HG03558 (cell line): ENCODE data around the gene SSH3.
"Not testable (repeated sequence)": the region's sequence is repeated elsewhere in the genome, so short reads cannot be mapped to it uniquely, and the experiment has no call there.

Source experiments
- ATAC-seq: cut with Tn5 transposase; IDR thresholded peaks from one replicate; pipeline ENCODE4 v1.9.1; 2021; ENCODE audit warnings: moderate number of reproducible peaks; ENCODE audit not compliant: unreplicated experiment; ENCODE audit errors: extremely low read depth

The SSH3 gene

GRCh38 chr11:67303132-67303834, at the start of gene SSH3:
Gene SSH3, plus strand, starts transcription at chr11:67303530. Its CDS starts 96 bp downstream, at chr11:67303626.
- ATAC-seq: no peak

GRCh38 chr11:67253872-67254624, 49.3 kb upstream of the SSH3 start:
- no peak for ATAC-seq

GRCh38 chr11:67254798-67255197, 48.5 kb upstream of the SSH3 start:
- ATAC-seq: no peak

GRCh38 chr11:67255353-67255752, 48.0 kb upstream of the SSH3 start:
- ATAC-seq: no peak

- ATAC-seq: no peak
Measured at GRCh38 chr11:67255864-67256263, 47.5 kb upstream of the SSH3 start.

- no peak for ATAC-seq
Measured at GRCh38 chr11:67256477-67257135, 46.7 kb upstream of the SSH3 start.

GRCh38 chr11:67260406-67260805, 42.9 kb upstream of the SSH3 start:
- ATAC-seq: no peak

- ATAC-seq: not testable (repeated sequence)
Measured at GRCh38 chr11:67260885-67261639, 42.3 kb upstream of the SSH3 start.

- no peak for ATAC-seq
Measured at GRCh38 chr11:67261640-67261945, 41.7 kb upstream of the SSH3 start.

GRCh38 chr11:67261946-67262681, 41.2 kb upstream of the SSH3 start:
- no peak for ATAC-seq

- no peak for ATAC-seq
Measured at GRCh38 chr11:67262731-67263675, 40.3 kb upstream of the SSH3 start.

GRCh38 chr11:67264260-67264659, 39.1 kb upstream of the SSH3 start:
- no peak for ATAC-seq

GRCh38 chr11:67264877-67265632, 38.3 kb upstream of the SSH3 start:
- no peak for ATAC-seq

GRCh38 chr11:67265633-67266448, 37.5 kb upstream of the SSH3 start:
- ATAC-seq: peak; percentile 33

- no peak for ATAC-seq
Measured at GRCh38 chr11:67266449-67267187, 36.7 kb upstream of the SSH3 start, which contains the start of gene GRK2. Gene GRK2, plus strand, starts transcription at chr11:67266473. Its CDS starts 227 bp downstream, at chr11:67266700.

GRCh38 chr11:67267188-67268080, 35.9 kb upstream of the SSH3 start:
- no peak for ATAC-seq
